ENCODE results near the gene NLGN1.

The NLGN1 gene

GRCh38 chr3:174215456-174215855 is 817.9 kb downstream of the NLGN1 start:
- Mint-ChIP-seq H3K4me3 (no peak overlapping the region), H3K36me3 (ENCODE audit: low read depth) (no peaks in the 10 kb centered on the region), H3K27me3 (ENCODE audit: low read depth) (peaks cover 3% of the 10 kb centered on the region), H3K4me1 (peaks cover 6% of the 10 kb centered on the region), H3K27ac (peak overlapping the region in 1 of 3 experiments; percentile 16), H3K9me3 (peaks cover 2% of the 10 kb centered on the region)
- no peak for TF ChIP-seq CTCF (IDR thresholded peaks at IDR 0.05; ENCODE audit: unreplicated experiment in 3 of 3)

DNA sequence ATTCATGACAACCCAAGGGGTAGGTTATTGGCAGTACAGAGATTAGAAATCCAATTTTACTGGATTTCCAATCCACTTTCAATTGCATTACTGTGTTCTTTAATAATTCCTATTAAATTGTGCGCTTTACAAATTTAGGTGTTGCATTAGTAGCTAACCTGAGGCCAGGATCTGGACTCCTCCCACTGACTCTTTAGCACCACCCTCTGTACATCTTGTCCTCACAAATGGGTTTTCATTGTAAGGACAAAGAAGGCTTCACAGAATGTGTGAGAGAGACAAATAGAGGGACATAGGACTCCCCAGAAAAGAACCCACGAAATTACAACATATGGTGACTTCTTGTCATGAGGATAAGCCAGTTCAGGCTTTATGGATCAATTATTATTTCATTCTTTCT is 818.5 kb downstream of the NLGN1 start:
- TF ChIP-seq CTCF (IDR thresholded peaks at IDR 0.05; ENCODE audit: unreplicated experiment in 3 of 3), result no peak
- peaks cover 6% of the 10 kb centered on the region for H3K4me1 Mint-ChIP-seq
- peaks cover 3% of the 10 kb centered on the region for H3K27me3 Mint-ChIP-seq (ENCODE audit: low read depth)
- H3K27ac Mint-ChIP-seq, result peak overlapping the region in 1 of 3 experiments; percentile 16
- H3K9me3 Mint-ChIP-seq, result peaks cover 2% of the 10 kb centered on the region
- no peaks in the 10 kb centered on the region for H3K36me3 Mint-ChIP-seq (ENCODE audit: low read depth)
- H3K4me3 Mint-ChIP-seq, result no peak overlapping the region

- H3K36me3 Mint-ChIP-seq (ENCODE audit: low read depth), result no peaks in the 10 kb centered on the region
- TF ChIP-seq CTCF (IDR thresholded peaks at IDR 0.05; ENCODE audit: unreplicated experiment in 3 of 3), result no peak
- no peak overlapping the region for H3K27ac Mint-ChIP-seq
- H3K4me3 Mint-ChIP-seq, result no peak overlapping the region
- peaks cover 2% of the 10 kb centered on the region for H3K9me3 Mint-ChIP-seq
- H3K27me3 Mint-ChIP-seq (ENCODE audit: low read depth), result peaks cover 3% of the 10 kb centered on the region
- peaks cover 6% of the 10 kb centered on the region for H3K4me1 Mint-ChIP-seq
These were observed 819.6 kb downstream of the NLGN1 start for GRCh38 chr3:174216946-174217718.

DNA sequence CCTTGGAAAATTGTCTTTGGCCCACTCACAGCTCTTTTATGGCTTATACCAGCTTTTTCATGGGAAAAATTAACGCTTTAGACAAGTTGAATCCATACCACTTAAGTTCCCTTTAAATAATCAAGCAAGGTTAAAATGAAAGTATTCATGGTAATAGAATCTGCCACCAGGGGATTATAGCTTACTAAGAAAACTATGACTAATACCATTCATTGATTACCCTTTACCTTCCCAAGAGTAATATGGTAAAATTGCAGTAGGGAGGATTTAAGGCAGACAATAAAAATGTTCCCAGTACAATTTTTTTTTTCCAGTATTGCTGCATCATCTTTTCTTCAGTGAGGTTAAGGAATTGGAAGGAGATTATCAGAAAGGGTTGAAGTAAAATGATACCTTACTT is 820.5 kb downstream of the NLGN1 start:
- no peak for TF ChIP-seq CTCF (IDR thresholded peaks at IDR 0.05; ENCODE audit: unreplicated experiment in 3 of 3)
- Mint-ChIP-seq H3K4me3 (no peak overlapping the region), H3K27me3 (ENCODE audit: low read depth) (peaks cover 3% of the 10 kb centered on the region), H3K4me1 (peaks cover 12% of the 10 kb centered on the region), H3K9me3 (no peaks in the 10 kb centered on the region), H3K36me3 (ENCODE audit: low read depth) (no peaks in the 10 kb centered on the region), H3K27ac (no peak overlapping the region)

DNA sequence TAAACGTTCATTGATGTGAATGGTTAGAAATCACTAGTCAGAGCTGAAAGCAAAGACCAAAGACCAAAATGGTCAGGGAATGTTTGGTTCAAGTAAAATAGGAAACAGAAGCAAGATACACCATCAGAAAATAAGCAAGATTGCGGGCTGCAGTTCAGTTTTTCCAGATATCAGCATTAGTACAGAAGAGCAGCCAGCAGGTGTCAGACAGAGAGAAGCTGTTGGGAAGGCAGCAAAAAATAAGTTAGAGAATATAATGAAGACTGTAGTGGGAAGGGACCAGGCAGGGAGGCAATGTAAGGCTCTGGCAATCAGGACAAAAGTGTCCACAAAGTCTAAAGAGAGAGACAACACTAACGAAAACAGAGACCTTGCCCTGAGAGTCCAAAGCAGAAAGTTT is 822.2 kb downstream of the NLGN1 start:
- H3K27ac Mint-ChIP-seq, result peak overlapping the region; percentile 11 to 19 (median 14)
- H3K36me3 Mint-ChIP-seq (ENCODE audit: low read depth), result no peaks in the 10 kb centered on the region
- H3K4me3 Mint-ChIP-seq, result no peak overlapping the region
- peaks cover 3% of the 10 kb centered on the region for H3K27me3 Mint-ChIP-seq (ENCODE audit: low read depth)
- H3K9me3 Mint-ChIP-seq, result no peaks in the 10 kb centered on the region
- peak in 2 of 3 experiments; percentile 29 to 30 for TF ChIP-seq CTCF (IDR thresholded peaks at IDR 0.05; ENCODE audit: unreplicated experiment in 3 of 3)
- H3K4me1 Mint-ChIP-seq, result peaks cover 25% of the 10 kb centered on the region
